ENCODE data around the gene LYST.

GRCh38 chr1:235784950-235785349 lies 81.8 kb downstream of the LYST start:
- TF ChIP-seq CTCF (conservative IDR thresholded peaks at IDR 0.05; ENCODE audit: low read length) = no peak
- no peak for TF ChIP-seq EZH2phosphoT487 (IDR thresholded peaks at IDR 0.05; ENCODE audit: borderline replicate concordance, low read depth, low read length)

Data from OCI-LY7 (cell line).